HG03095 (cell line): Measurements from ENCODE around the gene CLEC16A.

Source experiments
- ATAC-seq: cut with Tn5 transposase; IDR thresholded peaks from one replicate; pipeline ENCODE4 v1.9.1; 2021; ENCODE audit warnings: moderate library complexity; ENCODE audit not compliant: unreplicated experiment

CLEC16A gene

GRCh38 chr16:11078812-11079459 lies 134.6 kb downstream of the CLEC16A start:
- no peak for ATAC-seq

GRCh38 chr16:11079652-11080187 lies 135.4 kb downstream of the CLEC16A start:
- ATAC-seq: no peak

DNA sequence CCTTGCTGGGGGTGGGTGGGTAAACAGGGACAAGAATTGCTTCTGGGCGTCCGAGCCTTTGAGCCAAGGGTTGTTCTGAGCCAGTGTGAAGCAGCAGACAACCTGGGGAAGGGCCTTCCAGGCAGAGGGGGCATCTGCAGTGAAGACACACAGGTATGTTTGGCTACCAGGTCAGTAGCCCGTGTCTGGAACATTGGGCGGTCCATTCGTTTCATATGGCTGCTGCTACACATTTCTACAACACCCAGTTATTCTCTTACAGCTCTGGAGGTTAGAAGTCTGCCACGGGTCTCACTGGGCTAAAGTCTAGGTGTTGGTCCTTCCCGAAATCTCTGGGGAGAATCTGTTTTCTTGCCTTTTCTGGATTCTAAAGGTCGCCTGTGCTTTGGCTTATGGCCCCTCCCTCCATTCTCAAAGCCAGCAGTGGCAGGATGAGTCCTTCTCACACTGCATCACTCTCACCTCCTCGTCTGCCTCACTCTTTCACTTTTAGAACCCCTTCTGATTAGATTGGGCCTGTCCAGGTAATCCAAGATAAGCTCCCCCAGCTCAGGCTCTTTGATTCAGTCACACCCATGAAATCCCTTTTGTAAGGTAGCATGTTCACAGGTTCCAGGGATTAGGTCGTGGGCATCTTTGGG lies 136.1 kb downstream of the CLEC16A start:
- no peak for ATAC-seq

GRCh38 chr16:11080999-11081630 lies 136.8 kb downstream of the CLEC16A start:
- no peak for ATAC-seq

- no peak for ATAC-seq
These were observed 137.9 kb downstream of the CLEC16A start for GRCh38 chr16:11082108-11082859.

DNA sequence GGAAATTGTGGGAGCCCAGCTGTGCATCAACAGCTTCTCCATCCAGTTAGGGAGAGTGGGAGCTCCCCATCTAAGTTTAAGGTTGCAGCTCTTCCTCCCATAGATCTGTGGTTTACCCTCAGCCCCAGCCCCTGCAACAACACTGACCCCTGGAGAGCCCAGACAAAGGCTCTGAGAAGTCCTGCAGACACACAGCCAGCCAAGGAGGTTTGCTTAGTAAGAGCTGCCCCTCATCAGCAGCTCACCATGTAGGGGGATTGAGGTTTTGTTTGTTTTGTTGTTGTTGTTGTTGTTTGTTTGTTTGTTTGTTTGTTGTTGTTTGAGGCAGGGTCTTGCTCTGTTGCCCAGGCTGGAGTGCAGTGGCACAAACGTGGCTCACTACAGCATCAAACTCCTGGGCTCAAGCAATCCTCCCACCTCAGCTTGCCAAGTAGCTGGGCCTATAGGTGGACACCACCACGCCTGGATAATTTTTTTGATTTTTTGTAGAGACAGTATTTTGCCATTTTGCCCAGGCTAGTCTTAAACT lies 138.6 kb downstream of the CLEC16A start:
- no peak for ATAC-seq

DNA sequence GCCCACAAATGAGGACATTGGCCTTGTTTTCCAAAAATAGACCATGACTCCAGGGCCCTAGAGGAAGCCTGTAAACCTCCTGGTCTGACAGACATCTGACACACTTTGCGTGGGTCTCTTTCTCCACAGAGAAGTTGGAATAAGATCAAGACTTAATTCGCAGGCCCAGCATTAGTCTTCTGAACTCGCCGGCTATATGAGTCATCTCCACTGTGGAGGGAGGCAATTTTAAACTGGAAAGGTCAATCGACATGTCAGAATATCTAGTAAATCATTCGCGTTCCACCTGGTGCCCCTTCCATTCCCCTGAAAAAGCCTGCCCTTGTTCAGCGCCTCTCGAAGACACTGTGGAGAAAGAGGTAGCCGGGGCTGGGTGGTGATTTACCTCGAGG lies 140.1 kb downstream of the CLEC16A start:
- no peak for ATAC-seq

GRCh38 chr16:11084876-11085485 lies 140.6 kb downstream of the CLEC16A start:
- ATAC-seq: no peak

GRCh38 chr16:11085916-11086315 lies 141.6 kb downstream of the CLEC16A start:
- no peak for ATAC-seq

DNA sequence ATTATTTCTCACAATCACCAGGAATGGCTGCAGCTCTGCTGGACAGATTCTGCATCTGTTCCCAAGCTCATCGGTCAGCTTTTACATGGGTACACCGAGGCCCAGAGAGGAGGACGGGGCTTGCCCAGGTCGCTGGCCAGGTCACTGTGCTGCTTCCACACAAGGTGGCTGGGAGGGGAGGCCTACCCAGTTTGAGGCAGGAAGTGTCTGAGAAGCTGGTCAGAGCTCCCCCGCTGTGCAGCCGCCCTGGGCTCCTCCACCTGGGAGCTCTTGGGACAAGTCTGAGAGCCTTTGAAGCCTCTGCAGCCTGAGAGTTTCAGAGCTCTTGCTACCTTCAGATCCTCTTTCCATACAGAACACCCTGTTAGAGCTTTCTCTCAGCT lies 143.3 kb downstream of the CLEC16A start:
- ATAC-seq: no peak

GRCh38 chr16:11088074-11088730 lies 143.8 kb downstream of the CLEC16A start:
- no peak for ATAC-seq

GRCh38 chr16:11088831-11089230 lies 144.5 kb downstream of the CLEC16A start:
- no peak for ATAC-seq

- ATAC-seq: no peak
These were observed 145.2 kb downstream of the CLEC16A start for GRCh38 chr16:11089504-11090124.

DNA sequence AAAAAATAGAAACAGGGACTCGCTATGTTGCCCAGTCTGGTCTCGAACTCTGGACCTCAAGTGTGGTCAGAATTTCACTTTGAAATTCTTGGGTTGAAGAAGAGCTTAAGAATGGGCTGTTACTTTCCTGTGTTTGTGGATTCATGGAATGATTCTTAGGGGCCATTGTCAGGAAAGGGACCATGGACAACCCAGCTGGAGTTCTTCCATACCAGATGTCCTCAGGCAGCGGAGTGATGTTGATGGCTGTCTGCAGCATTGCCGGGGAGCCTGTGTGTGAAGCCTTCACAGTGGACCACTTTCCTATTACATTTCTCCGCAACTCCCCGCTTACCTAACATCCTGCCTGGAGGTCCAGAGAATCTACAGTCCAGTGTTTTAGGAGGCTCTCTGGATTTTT lies 145.9 kb downstream of the CLEC16A start:
- no peak for ATAC-seq

- ATAC-seq: no peak
These were observed 146.8 kb downstream of the CLEC16A start for GRCh38 chr16:11091021-11091785.

DNA sequence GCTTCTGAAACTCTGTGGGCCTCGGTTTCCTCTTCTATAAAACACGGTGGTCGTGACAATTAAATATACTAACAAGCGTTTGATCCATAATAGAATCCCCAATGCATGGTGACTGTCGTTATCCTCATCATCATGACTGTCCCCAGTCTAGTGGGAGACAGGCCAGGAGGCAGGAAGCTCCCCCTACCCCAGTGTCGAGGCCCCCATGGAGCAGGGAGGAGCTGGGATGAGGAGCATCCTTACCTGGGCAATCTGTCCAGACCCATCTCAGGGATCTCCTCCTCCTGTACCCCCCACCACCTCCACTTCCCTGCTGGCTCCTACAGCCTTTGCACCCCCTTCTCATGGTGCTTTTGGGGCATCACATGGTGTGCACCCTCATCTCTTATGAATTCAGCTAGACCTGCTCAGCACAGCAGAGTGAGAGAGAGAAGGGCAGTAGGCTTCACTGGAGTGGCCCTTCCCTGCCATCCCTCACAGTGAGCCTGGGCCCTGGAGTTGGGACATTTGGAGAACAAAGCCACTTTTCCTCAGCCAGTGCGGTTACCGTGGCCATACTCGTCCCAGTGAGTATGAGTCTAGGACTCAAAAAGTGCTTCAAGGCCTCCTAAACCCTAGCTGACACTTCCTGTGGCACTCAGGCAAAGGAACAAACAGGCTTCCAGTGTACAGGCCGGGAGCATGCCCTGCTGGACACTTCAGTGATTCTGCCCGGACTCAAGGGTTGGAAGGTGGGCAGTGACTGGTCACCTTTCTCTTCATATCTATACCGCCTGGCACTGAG lies 148.6 kb downstream of the CLEC16A start:
- ATAC-seq: no peak

DNA sequence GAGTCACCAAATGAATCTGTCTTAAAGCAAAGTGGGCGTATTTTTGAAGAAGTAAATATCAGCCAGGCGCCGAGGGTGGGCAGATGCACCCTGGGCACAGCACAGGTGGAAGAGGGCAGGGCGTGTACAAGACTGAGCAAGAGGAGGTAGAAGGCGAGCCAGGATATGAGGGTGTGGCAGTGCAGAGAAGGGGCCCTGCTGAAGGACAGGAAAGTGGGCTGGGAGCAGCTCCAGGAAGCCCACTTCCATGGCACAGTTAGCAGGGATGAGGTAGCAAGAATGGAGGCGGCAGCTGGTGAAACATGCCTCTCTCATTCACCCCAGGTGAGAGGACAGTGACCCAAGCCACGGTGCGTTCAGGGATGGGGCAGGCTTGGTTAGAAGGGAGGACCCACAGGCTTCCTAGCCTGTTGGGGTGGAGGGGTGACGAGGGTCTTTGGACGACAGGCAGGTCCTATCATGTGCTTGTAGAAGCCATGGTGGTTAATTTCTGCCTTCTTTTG lies 149.3 kb downstream of the CLEC16A start:
- no peak for ATAC-seq
